Hippocampal formation (tissue), 2 donors: ENCODE data around the gene IER3.

Experiments used
- DNase-seq, 2 donors: peaks; one replicate each; lab custom pipeline; 2025; lab: John Stamatoyannopoulos, UW

Gene IER3, protein sequence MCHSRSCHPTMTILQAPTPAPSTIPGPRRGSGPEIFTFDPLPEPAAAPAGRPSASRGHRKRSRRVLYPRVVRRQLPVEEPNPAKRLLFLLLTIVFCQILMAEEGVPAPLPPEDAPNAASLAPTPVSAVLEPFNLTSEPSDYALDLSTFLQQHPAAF

DNA sequence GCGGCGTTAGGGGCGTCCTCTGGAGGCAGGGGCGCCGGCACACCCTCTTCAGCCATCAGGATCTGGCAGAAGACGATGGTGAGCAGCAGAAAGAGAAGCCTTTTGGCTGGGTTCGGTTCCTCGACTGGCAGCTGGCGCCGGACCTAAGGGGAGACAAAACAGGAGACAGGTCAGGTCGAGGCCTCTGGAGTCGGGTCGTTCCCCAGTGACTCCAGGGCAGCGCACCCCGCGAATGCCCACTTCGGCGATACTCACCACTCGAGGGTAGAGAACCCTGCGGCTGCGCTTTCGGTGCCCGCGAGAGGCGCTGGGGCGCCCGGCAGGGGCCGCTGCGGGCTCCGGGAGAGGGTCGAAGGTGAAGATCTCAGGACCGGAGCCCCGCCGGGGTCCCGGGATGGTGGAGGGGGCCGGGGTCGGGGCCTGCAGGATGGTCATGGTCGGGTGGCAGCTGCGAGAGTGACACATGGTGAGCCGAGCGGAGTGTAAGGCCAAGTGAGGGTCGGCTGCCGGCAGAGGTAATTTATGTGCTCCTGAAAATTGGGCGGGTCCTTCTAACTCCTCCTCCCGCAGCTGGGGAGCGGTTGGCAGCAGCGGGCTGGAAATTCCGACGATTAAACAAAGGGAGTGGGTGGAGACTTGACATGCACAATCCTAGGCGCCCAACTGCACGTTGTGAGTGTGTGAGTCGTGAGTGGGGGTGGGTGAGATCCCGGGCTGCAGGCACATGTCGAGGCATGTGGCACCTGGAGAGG lies at the start of gene IER3:
Gene IER3, minus strand, starts transcription at position 494 of the 752 bp plus-strand sequence. Its CDS starts 29 bp downstream, at position 465.
- DNase-seq: peak; percentile 31 to 46

DNA sequence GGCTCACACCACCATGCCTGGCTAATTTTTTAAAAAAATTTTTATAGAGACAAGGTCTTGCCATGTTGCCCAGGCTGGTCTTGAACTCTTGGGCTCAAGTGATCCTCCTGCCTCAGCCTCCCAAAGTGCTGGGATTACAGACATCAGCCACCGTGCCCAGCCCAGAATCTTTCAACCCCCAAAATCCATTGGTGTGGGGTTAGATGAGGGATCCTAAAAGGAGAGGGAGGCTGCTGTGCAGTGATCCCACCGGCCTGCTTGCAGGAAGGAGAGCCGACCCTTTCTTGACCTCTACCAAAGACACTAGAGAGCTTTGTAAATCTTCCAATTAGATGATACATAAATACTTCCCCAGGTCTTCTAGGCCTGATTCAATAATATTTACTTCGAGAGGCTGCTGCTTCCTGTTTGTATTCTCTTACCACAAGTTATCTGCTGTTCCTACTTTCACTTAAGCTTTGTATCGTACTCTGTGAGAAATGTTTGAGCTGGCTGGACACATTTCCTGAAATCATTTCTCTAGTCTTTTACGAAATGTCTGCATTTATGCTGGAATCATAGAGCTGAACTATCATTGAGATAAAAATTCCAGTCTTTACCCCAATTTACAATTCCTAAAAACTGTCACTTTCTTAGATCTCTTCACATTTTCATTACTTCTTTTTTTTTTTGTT lies 49.3 kb upstream of the IER3 start:
- DNase-seq: no peak

DNA sequence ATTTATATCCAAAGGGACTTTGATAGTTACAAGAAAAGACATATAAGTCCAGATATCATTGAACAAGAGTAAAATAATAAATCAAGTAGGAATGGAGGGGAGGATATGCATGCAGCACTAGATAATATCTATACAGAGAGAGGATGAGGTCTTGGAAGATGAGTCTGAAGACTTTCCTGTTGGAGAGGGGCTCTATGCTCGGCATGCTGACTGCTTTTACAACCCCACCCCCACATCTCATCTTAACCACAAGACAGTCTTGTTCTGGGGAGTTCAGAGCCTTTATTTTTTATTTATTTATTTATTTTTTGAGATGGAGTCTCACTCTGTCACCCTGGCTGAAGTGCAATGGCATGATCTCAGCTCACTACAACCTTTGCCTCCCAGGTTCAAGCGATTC lies 48.4 kb upstream of the IER3 start:
- DNase-seq: no peak

DNA sequence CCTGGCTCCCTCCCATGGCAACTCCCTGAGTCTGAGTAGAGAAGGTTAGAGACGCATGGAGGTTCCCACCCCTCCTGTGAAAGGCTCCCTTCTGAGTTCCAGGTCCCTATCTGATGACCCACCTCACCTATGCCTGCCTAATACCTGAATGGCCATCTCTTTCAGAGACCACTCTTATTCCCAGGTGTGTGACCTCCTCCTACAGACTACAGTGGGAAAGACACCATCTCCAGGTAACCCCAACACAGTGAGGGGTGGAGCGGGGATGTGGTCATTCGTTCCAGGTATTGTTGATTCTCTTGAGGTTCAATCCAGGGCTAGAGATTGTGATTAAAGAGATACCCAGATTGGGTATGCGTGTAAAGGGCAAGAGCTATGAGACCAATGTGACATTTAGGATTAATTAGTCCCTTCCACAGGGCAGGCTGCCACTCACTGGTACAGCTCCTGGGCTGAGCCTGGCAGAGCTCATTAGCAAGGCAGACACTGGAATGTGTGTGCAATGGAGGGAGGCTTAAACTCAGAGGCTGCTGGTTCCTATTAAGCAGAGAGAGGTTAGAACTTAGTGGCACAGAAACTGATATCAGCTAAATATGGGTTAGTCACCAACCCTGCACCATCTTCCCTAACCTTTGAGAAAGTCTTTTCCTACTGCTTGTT lies 46.5 kb upstream of the IER3 start:
- DNase-seq: no peak

DNA sequence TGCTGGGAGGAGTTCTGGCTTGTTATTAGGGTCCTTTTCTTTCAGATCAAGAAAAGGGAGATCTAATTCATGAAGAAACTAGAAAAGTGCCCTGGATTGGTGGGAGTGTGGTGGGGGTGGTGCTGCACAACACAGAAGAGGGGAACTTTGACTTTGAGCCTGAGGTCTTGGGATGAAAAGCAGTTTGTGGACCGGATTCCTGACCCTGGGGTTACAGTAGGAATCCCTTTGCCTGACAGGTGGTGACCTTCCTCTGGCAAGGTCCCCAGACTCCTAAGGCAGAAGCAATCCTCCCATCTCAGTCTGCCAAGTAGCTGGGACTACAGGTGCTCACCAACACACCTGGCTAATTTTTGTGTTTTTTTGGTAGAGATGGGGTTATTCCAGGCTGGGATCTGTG lies 45.3 kb upstream of the IER3 start:
- DNase-seq: no peak

DNA sequence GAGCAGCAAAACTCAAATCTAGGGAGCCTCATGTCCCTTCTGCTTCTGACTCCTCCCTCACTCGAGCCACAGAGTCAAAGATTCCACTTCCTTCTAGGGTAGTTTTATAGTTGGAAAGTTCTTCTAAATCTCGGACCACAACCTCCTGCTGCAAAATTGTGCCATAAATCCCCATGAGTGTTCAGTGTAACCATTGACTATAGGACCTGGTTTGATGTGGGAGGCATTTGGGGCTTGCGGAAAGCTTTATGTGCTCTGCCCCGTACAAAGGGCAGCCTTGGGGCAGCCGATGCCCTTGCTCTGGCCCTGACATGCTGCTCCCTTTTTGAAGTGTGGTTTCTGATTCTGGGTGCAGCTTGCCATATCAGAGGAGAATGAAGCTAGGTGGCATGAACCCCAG lies 43.6 kb upstream of the IER3 start:
- no peak for DNase-seq

DNA sequence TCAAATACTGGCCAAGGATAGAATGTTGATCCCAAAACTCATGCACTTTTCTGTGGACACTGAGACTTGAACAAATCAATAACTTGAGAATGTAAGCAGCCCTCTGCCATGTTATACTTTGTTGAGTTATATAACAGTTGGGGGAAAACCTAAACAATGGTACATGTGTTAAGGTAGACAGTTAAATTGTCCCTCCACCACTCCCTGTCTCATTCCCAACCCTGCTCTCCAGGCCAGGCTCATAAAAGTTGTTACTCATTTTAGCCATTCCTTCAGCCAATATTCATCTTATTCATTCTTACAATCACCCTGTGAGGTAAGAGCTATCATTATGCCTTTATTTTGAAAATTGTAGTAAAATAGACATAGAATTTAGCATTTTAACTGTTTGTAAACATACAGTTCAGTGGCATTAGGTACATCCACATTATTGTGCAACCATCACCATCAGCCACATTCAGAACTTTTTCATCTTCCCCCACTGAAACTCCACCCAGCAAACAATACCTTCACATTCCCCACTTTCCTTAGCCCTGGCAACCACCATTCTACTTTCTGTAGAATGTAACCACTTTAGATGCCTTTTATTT lies 38.2 kb upstream of the IER3 start:
- DNase-seq: no peak

DNA sequence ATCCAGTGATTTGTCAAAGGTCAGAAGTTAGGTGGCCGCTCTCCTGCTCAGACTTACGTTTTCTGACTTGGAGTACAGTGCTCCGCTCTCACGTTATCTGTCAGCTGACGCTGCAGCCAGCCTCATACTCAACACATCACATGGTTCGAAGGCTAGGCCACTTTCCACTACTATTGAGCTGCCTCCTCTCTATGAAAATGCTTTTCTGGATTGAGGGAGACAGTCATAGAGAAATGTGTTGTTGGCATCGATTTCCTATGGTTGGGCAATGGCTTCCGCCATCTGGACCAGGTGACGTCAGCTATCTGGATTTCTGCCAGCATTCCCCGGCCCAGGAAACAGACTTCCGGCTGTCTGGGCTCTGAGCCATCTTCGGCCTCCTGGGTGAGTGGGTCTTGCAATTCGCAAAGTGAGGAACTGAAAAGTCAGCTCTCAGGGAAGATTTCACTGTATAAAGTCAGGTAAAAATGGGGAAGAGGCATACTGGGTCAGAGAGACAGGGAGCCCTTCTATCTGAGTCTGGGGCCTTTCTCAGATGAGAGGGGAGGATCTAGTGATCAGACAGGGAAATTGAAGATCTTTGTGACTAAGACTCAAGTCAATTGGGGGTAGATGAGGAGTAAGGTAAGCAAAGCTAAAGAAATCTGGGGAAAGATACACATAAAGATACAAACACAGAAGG lies 37.5 kb upstream of the IER3 start:
- peak; percentile 84 to 89 for DNase-seq

DNA sequence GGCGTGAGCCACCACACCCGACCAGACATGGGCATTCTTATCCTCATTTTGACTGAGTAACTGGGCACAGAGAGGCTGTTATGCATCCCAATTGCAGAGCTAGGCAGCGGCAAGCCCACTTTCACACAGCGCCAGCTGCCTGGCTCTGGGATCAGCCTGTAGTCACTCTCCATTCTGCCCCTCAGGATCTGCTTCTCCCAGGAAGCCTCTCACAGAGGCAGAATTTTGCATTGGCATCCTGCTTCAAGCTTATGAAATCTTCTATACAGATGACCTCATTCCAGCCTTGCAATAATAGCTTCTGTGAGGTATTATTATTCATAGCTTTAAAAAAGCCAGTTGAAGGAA lies 37.0 kb upstream of the IER3 start:
- peak in 1 of 2 donors; percentile 57 for DNase-seq

DNA sequence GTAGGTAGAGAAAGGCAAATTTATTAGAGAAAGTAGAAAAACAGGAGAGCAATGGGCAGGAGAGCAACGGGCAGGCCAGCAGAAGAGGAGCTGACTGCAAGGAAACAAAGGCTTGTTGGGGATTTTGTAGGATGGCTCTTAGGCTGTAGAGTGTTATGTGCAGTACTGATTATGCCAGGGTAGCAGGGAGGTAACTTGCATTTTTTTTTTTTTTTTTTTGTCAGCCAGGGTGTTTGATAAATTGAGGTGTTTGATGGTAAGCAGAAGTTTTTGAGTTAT lies 36.2 kb upstream of the IER3 start:
- no peak for DNase-seq

DNA sequence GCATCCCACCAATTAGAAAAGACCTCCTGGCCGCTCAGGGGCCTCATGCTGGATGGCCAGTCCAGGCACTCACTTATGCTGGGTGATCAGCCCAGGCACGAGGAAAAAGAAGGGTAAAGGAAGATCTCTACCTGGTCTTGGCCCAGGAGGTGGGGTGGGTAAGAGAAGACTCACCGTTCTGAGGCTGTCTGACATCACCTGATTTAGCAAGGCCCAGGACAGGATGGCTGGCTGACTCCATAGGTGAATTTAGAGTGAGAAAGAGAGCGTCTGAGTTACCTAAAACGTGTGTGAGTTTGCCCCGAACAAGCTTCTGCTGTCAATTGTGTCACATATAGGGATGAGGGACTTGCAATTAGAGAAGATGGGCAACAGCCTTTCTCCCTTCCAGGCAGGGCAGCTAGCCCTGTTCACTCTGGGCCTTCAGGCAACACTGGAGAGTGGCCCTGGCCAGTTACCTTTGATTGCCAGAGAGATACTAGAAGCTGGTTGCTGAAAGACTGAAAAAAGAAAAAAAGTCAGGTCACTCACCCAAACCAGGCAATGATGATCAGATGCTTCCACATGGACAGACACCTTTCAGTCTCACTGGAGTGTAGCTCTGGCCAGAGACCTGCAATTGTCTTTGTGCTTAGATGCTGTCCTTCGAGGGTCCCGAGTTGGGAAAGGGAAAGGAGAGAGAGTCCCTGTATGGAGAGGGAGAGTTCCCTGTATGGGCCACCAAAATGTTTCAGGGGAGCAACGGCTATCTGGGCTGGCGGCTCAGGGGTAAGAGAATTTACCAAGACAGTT lies 35.7 kb upstream of the IER3 start:
- no peak for DNase-seq

DNA sequence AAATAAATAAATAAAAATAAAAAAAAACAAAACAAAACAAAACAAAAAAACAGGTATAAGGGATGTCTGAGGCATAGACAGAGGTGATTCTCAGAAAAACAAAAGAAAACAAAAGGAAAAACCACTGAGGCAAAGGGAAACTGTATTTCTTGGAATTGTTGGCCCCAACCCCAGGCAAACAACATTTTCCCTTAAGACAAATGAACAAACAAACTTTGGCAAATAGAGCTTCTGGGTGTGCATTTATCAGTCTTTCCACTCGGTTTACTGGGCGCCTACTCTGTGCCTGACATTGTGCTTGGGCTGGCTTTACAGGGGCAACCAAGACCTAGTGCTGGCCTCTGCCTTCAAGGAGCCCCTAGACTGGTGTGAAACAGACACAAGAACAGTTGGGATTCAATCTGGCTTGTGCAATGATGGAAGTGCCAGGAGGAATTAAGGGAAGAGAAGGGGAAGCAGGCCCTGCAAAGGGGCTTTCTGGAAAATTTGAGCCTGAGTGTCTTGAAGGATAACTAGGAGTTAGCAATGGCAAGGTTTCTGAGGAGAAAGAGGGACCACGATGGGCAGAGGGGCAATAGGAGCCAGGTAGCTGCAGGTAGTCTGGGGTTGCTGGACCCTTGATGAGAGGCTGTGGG lies 33.8 kb upstream of the IER3 start:
- DNase-seq: no peak

DNA sequence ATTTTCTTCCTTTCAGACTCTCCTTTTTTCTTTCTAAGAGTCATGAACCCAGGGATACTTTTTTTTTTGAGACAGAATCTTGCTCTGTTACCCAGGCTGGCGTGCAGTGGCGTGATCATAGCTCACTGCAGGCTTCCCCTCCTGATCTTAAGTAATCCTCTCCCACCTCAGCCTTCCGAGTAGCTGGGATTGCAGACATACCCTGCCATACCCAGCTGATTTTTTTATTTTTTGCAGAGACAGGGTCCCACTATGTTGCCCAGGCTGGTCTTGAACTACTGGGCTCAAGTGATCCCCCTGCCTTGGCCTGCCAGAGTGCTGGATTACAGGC lies 32.8 kb upstream of the IER3 start:
- no peak for DNase-seq

DNA sequence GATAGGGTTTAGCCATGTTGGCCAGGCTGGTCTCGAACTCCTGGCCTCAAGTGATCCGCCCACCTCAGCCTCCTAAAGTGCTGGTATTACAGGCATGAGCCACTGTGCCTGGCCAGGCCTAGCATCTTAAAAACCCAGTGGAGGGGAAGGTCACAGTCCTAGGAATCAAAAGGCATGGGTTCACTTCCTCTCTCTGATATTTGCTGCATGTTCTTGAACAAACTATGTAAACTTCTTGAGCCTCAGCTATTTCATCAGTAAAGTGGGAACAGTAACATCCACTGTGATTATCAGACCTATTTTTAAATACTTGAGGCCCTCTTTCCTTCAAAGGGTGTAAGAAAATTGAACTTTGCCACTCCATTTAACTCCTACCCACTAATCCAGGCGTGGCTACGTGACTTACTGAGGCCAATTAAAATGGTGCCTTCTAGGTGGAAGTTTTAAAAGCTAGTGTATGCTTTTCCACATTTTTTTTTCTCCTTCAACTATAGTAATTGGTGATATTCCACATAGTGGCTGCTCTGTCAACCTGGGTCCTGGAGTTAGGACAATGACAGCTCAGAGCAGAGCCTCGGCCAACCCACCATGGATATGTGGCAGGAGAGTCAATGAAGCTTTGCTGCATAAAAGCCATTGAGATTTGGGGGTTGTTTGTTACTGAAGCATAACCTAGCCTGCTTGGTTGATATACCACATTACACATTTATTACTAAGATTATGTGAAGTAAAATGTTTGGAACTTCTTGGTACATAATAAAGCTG lies 32.2 kb upstream of the IER3 start:
- no peak for DNase-seq

DNA sequence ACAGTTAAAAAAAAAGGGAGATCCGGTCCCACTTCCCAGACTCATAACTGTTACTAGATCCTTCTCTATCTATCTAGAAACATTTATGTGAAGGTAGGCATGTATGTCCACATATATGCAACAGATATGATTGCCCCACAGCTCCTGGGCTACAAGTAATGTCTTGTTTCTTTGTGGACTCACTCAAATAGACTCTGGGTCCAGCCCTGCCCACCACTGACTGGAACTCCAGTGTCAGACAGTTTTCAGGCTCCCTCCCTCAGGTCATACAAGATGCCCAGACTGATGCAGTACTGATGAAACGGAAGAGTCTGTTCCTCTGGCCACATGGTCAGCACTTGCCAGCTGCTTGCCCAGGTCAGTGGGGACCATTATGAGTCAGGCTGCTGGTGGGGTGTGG lies 30.8 kb upstream of the IER3 start:
- no peak for DNase-seq

DNA sequence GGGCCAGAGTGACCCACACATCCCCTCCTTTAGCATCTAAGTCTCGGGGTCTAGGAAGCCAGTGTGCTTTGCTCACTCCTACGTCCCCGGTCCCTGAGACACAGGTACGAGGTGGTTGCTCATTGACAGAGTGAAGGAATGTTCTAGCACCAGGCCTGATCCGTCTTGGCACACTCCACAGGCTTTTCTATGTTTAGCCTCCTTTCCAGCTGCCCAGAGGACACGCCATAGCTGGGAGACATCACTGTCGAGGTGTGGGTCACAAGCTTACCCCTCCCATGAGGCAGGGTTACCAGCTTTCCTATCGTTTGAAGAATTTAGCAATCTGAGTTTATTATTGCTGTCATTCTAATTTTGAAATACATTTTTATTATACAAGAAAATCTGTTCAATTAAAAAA lies 30.4 kb upstream of the IER3 start:
- DNase-seq: no peak

DNA sequence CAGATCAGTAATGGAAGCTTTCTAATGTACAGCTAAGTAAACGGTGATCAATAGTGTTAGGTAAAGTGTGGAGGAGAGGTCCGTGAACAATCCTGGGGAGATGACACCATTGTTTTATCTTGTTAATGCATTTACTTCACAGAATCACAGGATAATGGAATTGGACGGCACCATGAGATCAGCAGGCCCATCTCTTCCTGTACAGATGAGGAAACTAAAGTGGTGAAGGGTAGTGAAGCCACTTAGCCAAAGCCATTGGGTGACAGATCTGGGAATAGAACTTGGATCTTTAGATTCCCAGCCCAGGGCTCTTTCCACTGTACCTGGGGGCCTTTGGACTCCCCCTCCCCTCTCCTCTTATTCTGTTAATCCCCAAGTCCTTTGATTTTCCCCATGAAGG lies 26.2 kb upstream of the IER3 start:
- DNase-seq: no peak

DNA sequence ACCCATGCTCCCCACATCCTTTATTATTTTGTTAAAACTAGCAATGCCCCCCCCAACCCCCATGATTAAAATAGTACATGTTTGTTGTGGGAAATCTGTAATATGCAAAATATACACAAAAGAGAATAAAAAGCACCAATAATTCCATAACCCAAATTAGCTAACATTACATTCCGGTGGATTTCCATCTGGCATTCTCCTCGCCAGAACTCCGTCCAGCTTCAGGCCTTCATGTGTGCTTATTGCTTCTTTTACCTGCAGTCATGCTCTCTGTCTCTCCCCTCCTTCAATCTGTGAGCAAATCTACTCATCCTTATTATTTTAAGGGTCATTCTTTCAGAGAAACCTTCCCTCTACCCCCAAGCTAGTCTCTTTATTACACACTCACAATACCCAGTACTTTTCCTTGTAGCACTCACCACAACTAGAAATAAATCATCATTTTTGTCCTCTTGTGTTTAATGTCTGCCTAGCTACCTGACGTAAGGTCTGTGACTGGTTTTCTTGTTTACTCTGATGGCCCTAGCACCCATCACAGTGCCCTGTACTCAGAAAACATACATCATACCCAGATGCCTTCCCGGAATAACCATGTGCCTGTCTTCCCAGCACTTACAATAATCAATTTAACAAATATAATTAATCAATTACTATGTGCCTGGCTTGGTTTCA lies 25.6 kb upstream of the IER3 start:
- DNase-seq: no peak

DNA sequence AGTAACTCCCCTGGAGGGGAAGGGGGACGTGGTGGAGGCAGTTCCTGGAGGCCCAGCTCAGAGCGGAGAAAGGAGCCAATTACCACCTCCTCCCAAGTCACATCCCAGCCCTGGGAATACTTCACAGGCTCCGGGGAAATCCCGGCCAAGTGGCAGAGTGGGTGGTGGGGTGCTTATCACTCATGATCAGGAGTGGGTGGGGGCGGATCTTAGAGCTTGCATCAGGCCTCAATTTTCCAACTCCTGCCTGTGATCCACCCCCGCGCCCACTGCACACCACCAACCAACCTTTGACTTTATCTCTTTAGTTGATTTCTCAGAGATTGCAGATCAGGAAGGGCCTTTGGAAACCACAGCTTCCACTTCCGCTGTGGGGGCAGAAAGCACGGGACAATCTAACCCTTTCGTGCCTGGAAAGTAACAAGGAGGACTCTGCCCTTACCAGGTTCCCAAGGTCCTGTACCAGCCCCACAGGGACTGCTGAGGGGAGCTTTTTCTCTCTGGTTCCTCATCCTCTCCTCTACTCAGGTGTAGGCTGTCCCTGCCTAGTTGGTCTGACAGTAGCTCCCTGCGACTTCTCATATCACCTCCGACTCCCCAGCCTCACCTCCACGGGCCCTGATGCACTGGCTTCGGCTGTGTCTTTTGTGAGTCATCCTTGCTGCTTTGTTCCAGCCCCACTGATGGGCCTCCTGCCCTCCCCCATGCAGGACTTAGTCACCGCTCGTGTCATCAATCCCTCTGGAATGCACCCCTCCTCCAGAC lies 24.9 kb upstream of the IER3 start:
- no peak for DNase-seq
